ENCODE measurements around the gene OR4C6.

DNA sequence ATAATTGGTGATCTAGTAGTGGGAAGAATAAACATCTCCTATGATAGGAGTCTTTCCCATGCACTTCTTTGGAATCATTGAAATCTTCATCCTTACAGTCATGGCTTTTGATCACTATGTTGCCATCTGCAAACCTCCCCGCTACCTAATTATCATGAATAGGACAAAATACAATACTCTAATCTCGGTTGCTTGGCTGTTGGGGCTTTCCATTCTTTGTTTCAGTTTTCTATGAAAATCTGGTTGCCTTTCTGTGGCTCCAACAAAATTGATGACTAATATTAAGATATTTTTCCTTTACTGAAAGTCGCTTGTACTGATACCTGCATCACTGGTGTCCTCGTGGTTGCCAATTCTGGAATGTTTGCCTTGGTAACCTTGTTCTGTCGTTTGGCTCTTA is 11.9 kb downstream of the OR4C6 start:
- TF ChIP-seq, protein P1, sequence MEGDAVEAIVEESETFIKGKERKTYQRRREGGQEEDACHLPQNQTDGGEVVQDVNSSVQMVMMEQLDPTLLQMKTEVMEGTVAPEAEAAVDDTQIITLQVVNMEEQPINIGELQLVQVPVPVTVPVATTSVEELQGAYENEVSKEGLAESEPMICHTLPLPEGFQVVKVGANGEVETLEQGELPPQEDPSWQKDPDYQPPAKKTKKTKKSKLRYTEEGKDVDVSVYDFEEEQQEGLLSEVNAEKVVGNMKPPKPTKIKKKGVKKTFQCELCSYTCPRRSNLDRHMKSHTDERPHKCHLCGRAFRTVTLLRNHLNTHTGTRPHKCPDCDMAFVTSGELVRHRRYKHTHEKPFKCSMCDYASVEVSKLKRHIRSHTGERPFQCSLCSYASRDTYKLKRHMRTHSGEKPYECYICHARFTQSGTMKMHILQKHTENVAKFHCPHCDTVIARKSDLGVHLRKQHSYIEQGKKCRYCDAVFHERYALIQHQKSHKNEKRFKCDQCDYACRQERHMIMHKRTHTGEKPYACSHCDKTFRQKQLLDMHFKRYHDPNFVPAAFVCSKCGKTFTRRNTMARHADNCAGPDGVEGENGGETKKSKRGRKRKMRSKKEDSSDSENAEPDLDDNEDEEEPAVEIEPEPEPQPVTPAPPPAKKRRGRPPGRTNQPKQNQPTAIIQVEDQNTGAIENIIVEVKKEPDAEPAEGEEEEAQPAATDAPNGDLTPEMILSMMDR (conservative IDR thresholded peaks at IDR 0.05; ENCODE audit: low read length): no peak
- TF ChIP-seq EZH2phosphoT487 (IDR thresholded peaks at IDR 0.05; ENCODE audit: borderline replicate concordance, low read depth, low read length): no peak
